Ascending aorta (tissue), 2 donors: Measurements from ENCODE around the gene PRR19. TPM values are rescaled to one million over a fixed set of nuclear protein-coding genes. Genes with fewer than 3 reads are reported as not detected.

ENCODE experiments used
- DNase-seq, 2 donors: peaks; one replicate each; pipeline ENCODE4 v3.0.0-alpha.2; 2019; ENCODE audit warnings: low spot score in 2 of 2
- H3K27ac ChIP-seq, 2 donors: fragments of 200-600 bp; sonication (generic); one replicate each; pipeline ENCODE4 v1.5.1; 2016 to 2017; ENCODE audit warnings: mild to moderate bottlenecking in 1 of 2
- H3K27me3 ChIP-seq: fragments of 200-600 bp; sonication (generic); one replicate; pipeline ENCODE4 v1.5.1; 2017
- H3K36me3 ChIP-seq, 2 donors: fragments of 200-600 bp; sonication (generic); one replicate each; pipeline ENCODE4 v1.5.1; 2016
- H3K4me1 ChIP-seq, 2 donors: fragments of 200-600 bp; sonication (generic); one replicate each; pipeline ENCODE4 v1.5.1; 2016 to 2017; ENCODE audit warnings: mild to moderate bottlenecking in 1 of 2
- H3K4me3 ChIP-seq, 2 donors: fragments of 200-600 bp; sonication (generic); one replicate each; pipeline ENCODE4 v1.5.1; 2016 to 2017; ENCODE audit warnings: mild to moderate bottlenecking in 1 of 2
- H3K9me3 ChIP-seq, 2 donors: fragments of 200-600 bp; sonication (generic); one replicate each; pipeline ENCODE4 v1.5.1; 2016
- intact Hi-C: fragments of 100-400 bp; cut with DNase I; formaldehyde crosslinking; loops from one replicate; pipeline ENCODE4 v1.15.1; 2023
- total RNA-seq: library from RNA; depleted of rRNA; stranded (reverse); fragments of >200 nt; gene quantifications from one replicate; pipeline ENCODE4 v1.1.0, GENCODE V29; 2016
- TF ChIP-seq, protein P1 (sequence below), 3 experiments: fragments of 200-600 bp in 2 of 3; fragments of 450-650 bp in 1 of 3; sonication (generic) in 2 of 3; IDR thresholded peaks; one replicate each; pipeline ENCODE4 v1.5.1; 2016 to 2019; ENCODE audit warnings: antibody characterized with exemption in 3 of 3, mild to moderate bottlenecking in 1 of 3, moderate library complexity in 1 of 3

The PRR19 gene
- total RNA-seq, 1 donor from 2014 or later = not detected

DNA sequence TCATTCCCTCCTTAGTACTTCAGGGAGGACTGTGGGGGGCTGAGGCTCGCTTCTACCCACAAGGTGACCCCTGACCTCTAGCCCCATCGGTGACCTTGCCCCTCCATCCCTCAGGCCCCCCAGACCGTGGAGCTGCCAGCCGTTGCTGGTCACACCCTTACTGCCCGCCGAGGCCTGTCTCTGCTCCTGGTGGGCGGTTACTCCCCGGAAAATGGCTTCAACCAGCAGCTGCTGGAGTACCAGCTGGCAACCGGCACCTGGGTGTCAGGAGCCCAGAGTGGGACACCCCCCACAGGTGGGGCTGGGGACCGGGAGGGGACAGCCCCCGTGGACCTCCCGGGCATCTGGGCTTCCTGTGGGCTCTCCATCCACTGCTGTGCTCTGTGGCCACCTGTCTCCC, 55.4 kb downstream of the PRR19 start:
- Histone ChIP-seq H3K9me3 (no peaks in the 10 kb centered on the region), H3K27me3 (no peaks in the 10 kb centered on the region), H3K4me1 (no peaks in the 10 kb centered on the region), H3K36me3 (peaks cover 30 to 84% of the 10 kb centered on the region in 2 donors), H3K27ac (no peak overlapping the region), H3K4me3 (no peak overlapping the region)
- TF ChIP-seq, protein P1, sequence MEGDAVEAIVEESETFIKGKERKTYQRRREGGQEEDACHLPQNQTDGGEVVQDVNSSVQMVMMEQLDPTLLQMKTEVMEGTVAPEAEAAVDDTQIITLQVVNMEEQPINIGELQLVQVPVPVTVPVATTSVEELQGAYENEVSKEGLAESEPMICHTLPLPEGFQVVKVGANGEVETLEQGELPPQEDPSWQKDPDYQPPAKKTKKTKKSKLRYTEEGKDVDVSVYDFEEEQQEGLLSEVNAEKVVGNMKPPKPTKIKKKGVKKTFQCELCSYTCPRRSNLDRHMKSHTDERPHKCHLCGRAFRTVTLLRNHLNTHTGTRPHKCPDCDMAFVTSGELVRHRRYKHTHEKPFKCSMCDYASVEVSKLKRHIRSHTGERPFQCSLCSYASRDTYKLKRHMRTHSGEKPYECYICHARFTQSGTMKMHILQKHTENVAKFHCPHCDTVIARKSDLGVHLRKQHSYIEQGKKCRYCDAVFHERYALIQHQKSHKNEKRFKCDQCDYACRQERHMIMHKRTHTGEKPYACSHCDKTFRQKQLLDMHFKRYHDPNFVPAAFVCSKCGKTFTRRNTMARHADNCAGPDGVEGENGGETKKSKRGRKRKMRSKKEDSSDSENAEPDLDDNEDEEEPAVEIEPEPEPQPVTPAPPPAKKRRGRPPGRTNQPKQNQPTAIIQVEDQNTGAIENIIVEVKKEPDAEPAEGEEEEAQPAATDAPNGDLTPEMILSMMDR (IDR thresholded peaks at IDR 0.05) = no peak
- intact Hi-C loops = no loop called here
- DNase-seq = no peak

Other genes with a start within 250 kb of the PRR19 start
- 15.5 TPM for gene GRIK5, start 231.9 kb upstream of the PRR19 start, total RNA-seq
- gene ZNF574, start 226.0 kb upstream of the PRR19 start, total RNA-seq = 14.9 TPM
- not detected for gene POU2F2, start 169.7 kb upstream of the PRR19 start, total RNA-seq
- 30.2 TPM for gene DEDD2, start 84.5 kb upstream of the PRR19 start, total RNA-seq
- gene ZNF526, start 81.8 kb upstream of the PRR19 start, total RNA-seq = 7.0 TPM
- 27.0 TPM for gene GSK3A, start 59.5 kb upstream of the PRR19 start, total RNA-seq
- 51.6 TPM for gene ERF, start 47.0 kb upstream of the PRR19 start, total RNA-seq
- gene CIC, start 32.9 kb upstream of the PRR19 start, total RNA-seq = 247 TPM
- 88.9 TPM for gene PAFAH1B3, start 492 bp downstream of the PRR19 start, total RNA-seq
- gene TMEM145, start 11.2 kb downstream of the PRR19 start, total RNA-seq = not detected
- gene MEGF8, start 23.5 kb downstream of the PRR19 start, total RNA-seq = 61.8 TPM
- not detected for gene CNFN, start 88.2 kb downstream of the PRR19 start, total RNA-seq
- 102 TPM for gene LIPE, start 125.3 kb downstream of the PRR19 start, total RNA-seq
- not detected for gene CXCL17, start 140.8 kb downstream of the PRR19 start, total RNA-seq
- not detected for gene CEACAM1, start 226.3 kb downstream of the PRR19 start, total RNA-seq